SH-SY5Y (cell line): Measurements from ENCODE around the gene APBA1.

Source experiments
- GATA2 ChIP-seq: IDR thresholded peaks from 2 replicates; pipeline ENCODE4 v1.6.1; 2011; ENCODE audit warnings: mild to moderate bottlenecking, low read depth, low read length
- GATA3 ChIP-seq: IDR thresholded peaks from 2 replicates; pipeline ENCODE4 v1.6.1; 2011; ENCODE audit warnings: low read depth, mild to moderate bottlenecking, low read length, moderate library complexity

DNA sequence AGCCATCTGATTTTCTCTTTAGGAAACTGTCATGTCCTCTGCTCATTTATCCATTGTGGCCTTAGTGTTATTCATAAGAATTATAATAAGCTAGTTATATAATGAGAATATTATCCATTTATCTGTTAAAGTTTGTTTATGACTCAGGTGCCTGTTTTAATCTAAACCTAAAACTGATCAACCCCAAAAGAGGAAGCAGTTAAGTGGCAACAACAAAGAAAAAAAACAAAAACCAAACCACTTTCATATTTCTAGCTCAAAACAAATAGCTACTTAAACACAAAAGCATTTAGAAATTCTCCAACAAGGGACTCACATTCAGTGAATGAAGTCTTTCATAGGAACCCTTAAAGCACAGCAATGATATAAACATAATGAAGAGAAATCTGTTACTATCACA, 116.4 kb downstream of the APBA1 start:
- TF ChIP-seq GATA2 (no peak), GATA3 (no peak)
